K562 (cell line): ENCODE measurements around the gene BLVRA. TPM values are rescaled to one million over a fixed set of nuclear protein-coding genes. Genes with fewer than 3 reads are reported as not detected.

Experiments
- FOSL1 ChIP-seq: fragments of 200-800 bp; sonication (Bioruptor generic); conservative IDR thresholded peaks from 2 replicates; pipeline ENCODE4 v1.6.1; 2016; ENCODE audit warnings: missing genetic modification characterization, missing compliant biosample characterization
- MEIS2 ChIP-seq: fragments of 450-650 bp; IDR thresholded peaks from 2 replicates; pipeline ENCODE4 v1.6.1; 2014; ENCODE audit warnings: mild to moderate bottlenecking; ENCODE audit not compliant: partially characterized antibody
- NR2C1 ChIP-seq, 2 experiments: fragments of 450-650 bp; IDR thresholded peaks; 2 replicates each; pipeline ENCODE4 v1.6.1; 2017; ENCODE audit warnings: mild to moderate bottlenecking in 2 of 2, antibody characterized with exemption in 1 of 2, inconsistent platforms in 1 of 2, missing compliant biosample characterization in 1 of 2, missing genetic modification characterization in 1 of 2
- SRF ChIP-seq, 2 experiments: fragments of 250-450, 450-650 bp in 1 of 2; sonication (Bioruptor Pico) in 1 of 2; sonication (generic) in 1 of 2; formaldehyde crosslinking; IDR thresholded peaks; 2 replicates each; pipeline versions ENCODE4 v1.5.0 to v1.5.1; 2020 to 2022; ENCODE audit warnings: mild to moderate bottlenecking in 1 of 2, missing genetic modification reagents in 1 of 2
- ZBTB40 ChIP-seq, 2 experiments: fragments of 450-650 bp in 1 of 2; sonication (generic) in 1 of 2; formaldehyde crosslinking in 1 of 2; IDR thresholded peaks; 2 replicates each; pipeline versions ENCODE4 v1.7.1 to v1.9.0; 2016 to 2022; ENCODE audit warnings: inconsistent platforms in 1 of 2, mild to moderate bottlenecking in 1 of 2, missing genetic modification reagents in 1 of 2
- ZNF668 ChIP-seq: fragments of 250-450 bp; sonication (Bioruptor Pico); IDR thresholded peaks from 2 replicates; pipeline ENCODE4 v1.8.0; 2022; ENCODE audit warnings: mild to moderate bottlenecking, inconsistent platforms
- polyA plus RNA-seq, 8 experiments: library from polyadenylated mRNA; depleted of rRNA in 4 of 8; stranded (reverse) in 5 of 8; unstranded in 3 of 8; fragments of >200 nt; fragmentation: Nextera tagmentation in 2 of 8; fragmentation: Illumina TruSeq in 1 of 8; extraction: Ambion mirVana in 2 of 8; extraction: Trizol in 1 of 8; gene quantifications; 2 replicates each; pipeline versions ENCODE4 v1.2.1 to v1.2.3, GENCODE V29; 2011 to 2014; ENCODE audit warnings: inconsistent platforms in 1 of 8, missing spikeins in 1 of 8
- total RNA-seq, 7 experiments: library from RNA; depleted of rRNA in 6 of 7; stranded (reverse); fragments of >200 nt in 6 of 7; fragmentation: Illumina TruSeq in 2 of 7; extraction: Trizol in 2 of 7; gene quantifications; 2 replicates each; pipeline versions ENCODE4 v1.2.1 to v1.2.3, GENCODE V29; 2011 to 2021; ENCODE audit warnings: low replicate concordance in 1 of 7
- TF ChIP-seq, protein P1 (sequence below): fragments of 250-450 bp; sonication (Bioruptor Pico); IDR thresholded peaks from 2 replicates; pipeline ENCODE4 v1.5.0; 2021; ENCODE audit warnings: mild to moderate bottlenecking, borderline replicate concordance
- TF ChIP-seq, protein P2 (sequence below): fragments of 450-650 bp; IDR thresholded peaks from 2 replicates; pipeline ENCODE4 v1.6.1; 2018; ENCODE audit not compliant: partially characterized antibody

BLVRA gene
- total and polyA plus RNA-seq, 9 of the 15 experiments (the other 6 are each of a cell fraction or from before 2014, with no cell fraction given): 48.5 to 147 (median 61.5) TPM

DNA sequence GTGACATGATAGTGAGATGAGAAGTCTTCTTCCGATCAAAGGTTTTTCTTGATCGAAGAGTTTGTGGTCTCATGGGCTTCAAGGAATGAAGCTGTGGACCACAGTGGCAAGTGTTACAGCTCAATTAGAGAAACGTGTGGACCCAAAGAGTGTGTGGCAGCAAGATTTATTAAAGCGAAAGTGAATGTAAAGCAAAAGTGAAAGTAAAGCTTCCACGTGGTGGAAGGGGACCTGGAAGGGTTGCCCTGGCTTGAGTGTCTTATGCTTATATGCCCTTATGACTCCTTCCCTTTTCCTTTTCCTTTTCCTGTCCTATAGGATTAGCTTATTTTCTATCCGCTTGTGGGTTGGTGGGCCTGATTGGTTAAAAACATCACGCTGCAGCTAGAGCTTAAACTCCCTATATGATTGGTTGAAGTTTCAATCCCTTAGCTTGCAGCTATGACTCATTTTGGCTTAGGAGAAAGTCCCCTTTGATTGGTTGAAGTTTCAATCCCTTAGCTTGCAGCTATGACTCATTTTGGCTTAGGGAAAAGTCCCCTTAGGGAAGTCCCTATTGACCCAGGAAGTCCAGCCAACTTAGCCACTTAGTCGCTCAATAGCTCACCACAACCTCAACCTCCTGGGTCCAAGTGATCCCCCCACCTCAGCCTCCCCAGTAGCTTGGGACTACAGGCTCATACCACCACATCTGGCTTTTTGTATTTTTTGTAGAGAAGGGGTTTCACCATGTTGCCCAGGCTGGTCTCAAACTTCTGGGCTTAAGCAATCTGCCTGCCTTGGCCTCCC is 76.2 kb downstream of the BLVRA start (continued):
- TF ChIP-seq ZBTB40 (IDR thresholded peaks at IDR 0.05) (peak; percentile 74), ZBTB40 (CRISPR knock-in tag; IDR thresholded peaks at IDR 0.05) (no peak), MEIS2 (peak; percentile 30), ZNF668 (CRISPR knock-in tag) (no peak), FOSL1 (tag) (peak; percentile 85), SRF (CRISPR knock-in tag; IDR thresholded peaks at IDR 0.05) (no peak), NR2C1 (IDR thresholded peaks at IDR 0.05) (no peak), NR2C1 (tag; IDR thresholded peaks at IDR 0.05) (0 out of 2 replicates have a peak, but pooled peaks have one; percentile 3)
- TF ChIP-seq, protein P1, sequence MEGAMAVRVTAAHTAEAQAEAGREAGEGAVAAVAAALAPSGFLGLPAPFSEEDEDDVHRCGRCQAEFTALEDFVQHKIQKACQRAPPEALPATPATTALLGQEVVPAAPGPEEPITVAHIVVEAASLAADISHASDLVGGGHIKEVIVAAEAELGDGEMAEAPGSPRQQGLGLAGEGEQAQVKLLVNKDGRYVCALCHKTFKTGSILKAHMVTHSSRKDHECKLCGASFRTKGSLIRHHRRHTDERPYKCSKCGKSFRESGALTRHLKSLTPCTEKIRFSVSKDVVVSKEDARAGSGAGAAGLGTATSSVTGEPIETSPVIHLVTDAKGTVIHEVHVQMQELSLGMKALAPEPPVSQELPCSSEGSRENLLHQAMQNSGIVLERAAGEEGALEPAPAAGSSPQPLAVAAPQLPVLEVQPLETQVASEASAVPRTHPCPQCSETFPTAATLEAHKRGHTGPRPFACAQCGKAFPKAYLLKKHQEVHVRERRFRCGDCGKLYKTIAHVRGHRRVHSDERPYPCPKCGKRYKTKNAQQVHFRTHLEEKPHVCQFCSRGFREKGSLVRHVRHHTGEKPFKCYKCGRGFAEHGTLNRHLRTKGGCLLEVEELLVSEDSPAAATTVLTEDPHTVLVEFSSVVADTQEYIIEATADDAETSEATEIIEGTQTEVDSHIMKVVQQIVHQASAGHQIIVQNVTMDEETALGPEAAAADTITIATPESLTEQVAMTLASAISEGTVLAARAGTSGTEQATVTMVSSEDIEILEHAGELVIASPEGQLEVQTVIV (CRISPR knock-in tag): no peak
- TF ChIP-seq, protein P2, sequence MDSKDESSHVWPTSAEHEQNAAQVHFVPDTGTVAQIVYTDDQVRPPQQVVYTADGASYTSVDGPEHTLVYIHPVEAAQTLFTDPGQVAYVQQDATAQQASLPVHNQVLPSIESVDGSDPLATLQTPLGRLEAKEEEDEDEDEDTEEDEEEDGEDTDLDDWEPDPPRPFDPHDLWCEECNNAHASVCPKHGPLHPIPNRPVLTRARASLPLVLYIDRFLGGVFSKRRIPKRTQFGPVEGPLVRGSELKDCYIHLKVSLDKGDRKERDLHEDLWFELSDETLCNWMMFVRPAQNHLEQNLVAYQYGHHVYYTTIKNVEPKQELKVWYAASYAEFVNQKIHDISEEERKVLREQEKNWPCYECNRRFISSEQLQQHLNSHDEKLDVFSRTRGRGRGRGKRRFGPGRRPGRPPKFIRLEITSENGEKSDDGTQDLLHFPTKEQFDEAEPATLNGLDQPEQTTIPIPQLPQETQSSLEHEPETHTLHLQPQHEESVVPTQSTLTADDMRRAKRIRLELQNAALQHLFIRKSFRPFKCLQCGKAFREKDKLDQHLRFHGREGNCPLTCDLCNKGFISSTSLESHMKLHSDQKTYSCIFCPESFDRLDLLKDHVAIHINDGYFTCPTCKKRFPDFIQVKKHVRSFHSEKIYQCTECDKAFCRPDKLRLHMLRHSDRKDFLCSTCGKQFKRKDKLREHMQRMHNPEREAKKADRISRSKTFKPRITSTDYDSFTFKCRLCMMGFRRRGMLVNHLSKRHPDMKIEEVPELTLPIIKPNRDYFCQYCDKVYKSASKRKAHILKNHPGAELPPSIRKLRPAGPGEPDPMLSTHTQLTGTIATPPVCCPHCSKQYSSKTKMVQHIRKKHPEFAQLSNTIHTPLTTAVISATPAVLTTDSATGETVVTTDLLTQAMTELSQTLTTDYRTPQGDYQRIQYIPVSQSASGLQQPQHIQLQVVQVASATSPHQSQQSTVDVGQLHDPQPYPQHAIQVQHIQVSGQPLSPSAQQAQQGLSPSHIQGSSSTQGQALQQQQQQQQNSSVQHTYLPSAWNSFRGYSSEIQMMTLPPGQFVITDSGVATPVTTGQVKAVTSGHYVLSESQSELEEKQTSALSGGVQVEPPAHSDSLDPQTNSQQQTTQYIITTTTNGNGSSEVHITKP: no peak
